Activated CD8-positive, alpha-beta memory T cell treated with anti-CD3 and anti-CD28 coated beads, Interleukin-2, amount 50 U/mL, for 1 hour (primary cell): ENCODE results near the gene HAND1.

Experiments
- DNase-seq: peaks from one replicate; pipeline ENCODE4 v3.0.0-alpha.2; 2020; ENCODE audit errors: extremely low read depth

HAND1 gene

DNA sequence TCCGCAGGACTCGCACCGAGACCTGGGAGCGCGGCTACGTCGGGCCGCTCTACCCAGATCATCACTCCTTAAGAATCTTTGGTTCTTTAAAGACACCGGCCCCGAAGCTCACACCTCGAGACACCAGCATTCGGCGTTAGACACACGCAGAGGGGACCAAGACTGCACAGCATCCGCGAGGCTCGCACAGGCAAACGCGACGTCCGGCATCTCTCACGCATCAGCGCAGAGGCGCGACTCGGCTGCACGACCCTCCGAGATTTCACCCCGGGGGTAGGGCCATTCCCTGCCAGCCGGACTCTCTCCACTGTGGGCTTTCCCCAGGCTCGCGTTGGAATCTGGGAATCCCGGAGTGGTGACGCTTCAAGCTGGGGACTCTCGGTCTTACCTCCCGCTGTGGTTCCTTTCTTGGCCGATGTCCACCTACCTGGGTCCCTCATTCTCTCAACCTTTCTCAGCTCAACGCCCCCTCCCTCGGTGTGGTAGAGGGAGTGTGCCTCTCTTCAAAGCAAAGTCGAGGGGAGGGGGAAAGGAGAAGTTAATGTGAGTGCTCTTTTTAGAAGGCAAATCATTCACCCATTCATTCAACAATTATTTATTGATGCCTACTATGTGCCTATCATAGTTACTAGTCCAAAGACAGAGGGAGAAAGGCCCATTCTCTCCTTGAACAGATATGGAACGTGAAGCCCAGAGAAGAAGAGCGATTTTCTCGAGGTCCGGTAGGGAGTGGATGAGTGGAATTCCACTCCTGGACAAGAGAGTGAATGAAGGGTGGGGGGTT is 1.3 kb upstream of the HAND1 start:
- no peak for DNase-seq

- no peak for DNase-seq
Observed at GRCh38 chr5:154478752-154479159, 729 bp upstream of the HAND1 start.

GRCh38 chr5:154477382-154478223 is 424 bp downstream of the HAND1 start:
- DNase-seq = no peak

DNA sequence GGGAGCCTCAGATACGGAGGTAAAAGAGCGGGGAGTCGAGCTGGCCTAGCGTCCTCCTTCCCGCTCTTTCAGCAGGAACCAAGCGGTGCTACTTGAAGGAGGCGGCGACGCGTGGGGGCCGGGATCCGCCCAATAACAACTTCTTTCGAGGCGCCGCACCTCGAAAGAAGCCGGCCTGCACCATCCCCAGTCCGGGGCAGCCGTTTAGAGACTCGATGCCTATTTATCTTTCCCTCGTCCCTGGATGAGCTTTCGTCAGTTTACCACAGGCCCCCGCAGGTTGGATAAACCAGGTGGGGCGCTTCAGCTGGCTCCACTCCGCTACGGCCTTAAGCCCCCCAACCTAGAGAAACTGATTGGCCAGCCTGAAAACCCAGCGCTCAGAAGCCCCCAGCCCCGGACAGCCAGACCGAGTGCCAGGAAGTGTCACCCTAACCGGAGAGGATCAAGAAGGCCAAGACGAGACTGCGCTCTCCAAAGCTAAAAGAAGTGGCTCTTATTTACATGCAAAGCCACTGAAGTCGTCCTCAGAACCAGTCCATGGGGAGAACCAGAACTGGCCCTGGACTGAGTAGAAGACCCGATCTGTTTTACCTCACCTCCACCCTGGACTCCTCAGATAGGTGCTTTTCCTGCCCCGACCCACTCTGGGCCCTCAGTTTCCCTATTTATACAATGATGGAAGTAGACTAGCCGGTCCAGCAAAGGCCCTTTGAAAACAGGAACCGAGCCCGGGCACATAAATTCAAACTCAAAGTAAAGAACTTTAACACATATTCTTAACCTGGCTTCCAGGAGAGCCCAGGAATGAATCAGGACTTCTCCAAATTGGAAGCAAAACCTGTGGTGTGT is 1.4 kb downstream of the HAND1 start:
- no peak for DNase-seq

DNA sequence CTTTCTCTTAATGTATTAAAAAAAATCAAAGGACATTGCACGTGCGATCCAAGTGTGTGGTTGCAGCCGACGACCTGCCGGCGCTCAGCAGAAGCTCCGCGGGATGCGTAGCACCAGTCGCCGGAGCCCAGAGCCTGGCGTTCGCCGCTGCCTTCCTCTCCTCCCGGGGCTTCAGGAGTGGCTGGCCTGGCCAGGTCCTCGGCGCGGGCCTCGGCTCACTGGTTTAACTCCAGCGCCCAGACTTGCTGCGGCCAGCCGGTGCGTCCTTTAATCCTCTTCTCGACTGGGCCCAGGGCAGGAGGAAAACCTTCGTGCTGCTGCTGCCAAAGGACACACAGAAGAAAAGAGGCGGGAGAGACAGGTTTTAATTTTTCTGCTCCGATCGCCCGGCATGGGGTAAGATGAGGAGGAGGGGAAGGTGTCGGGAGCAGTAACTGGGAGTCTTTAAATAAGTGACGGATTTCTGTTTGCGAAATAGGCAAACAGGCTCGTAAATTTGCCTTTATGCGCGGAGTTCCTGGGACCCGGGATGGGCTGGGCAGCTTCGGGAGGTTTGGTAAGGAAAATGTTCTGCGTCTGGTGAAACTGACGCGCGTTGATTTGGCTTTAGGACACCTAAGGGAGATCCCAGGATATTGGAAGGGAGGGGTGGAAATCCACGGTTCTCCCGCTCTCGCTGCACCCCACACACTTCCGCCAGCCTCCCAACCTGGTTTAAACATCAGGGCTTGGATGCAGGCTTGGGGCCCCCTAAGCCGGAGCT is 2.3 kb downstream of the HAND1 start:
- DNase-seq = no peak

DNA sequence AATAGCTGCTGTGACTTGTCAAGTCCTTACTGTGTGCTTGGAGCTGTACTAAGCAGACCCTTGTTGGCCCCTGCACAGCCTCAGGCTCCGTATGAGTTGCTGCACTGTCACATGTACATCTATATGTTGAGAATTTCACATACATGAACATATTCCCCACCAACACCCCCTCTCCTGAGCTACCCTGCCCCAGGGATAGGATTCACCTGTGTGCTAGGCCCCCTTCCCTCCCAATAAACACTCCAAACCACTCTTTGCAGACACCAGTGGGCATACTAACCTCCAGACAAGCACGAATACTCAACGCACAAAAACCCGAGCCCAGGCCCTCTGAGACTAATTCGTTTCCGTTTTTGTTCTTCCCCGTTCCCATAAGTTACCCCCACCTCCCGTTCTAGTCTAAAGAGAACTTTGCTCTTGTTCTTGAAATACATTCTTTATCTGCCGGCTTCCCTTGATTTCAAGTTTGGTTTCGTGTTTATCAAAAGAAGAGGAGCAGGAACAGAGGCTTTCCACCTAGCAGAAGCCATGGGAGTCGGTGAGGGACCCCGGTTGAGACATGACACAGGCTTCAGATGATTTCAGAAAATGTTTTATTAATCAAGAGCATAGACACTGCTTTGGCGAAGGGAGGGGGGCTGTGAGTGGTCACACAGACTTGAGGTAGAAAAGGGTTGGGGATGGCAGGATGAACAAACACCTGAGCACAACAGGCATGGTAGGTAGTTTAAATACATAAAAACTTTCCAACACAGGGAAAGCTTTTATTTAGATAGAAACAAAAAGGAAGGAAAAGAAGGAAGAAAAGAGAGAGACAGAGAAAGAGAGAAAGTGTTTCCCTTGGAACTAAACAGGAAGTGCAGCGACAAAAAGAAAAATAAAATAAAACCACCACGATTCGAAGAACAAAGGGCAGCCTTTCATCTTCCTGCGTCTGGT is 3.4 kb downstream of the HAND1 start:
- no peak for DNase-seq

DNA sequence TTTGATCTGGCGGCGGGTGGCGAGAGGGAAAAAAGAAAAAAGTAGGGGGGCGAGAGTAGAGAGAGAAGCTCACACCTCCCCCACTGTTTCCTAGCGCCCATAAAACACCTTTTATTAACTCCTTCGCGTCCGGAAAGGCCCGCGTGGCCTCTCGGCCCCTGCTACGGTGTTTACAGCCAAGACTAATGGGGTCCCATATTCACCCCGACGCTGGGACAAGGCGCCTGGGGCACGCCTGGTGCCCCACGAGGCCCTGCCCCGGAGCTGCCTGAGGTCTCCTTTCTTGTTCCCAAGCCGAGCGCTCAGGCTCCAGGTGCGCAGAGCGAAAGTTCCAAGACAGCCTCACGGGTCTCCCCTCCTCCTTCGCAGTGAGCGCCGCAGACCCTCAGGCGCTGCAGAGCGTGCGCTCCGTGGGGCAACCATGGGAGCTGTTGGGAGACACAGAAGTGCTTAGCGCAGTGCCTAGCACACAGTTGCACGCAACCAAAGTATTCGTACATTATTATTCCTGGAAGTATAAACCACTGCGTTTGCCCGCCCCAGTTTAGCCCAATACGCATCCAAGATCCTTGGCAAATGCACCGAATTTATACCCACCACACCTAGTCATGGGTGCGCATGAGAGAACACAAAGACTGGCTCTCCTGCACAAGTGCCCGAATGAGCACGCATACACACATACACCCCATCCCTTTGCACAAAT is 4.3 kb downstream of the HAND1 start:
- no peak for DNase-seq

DNA sequence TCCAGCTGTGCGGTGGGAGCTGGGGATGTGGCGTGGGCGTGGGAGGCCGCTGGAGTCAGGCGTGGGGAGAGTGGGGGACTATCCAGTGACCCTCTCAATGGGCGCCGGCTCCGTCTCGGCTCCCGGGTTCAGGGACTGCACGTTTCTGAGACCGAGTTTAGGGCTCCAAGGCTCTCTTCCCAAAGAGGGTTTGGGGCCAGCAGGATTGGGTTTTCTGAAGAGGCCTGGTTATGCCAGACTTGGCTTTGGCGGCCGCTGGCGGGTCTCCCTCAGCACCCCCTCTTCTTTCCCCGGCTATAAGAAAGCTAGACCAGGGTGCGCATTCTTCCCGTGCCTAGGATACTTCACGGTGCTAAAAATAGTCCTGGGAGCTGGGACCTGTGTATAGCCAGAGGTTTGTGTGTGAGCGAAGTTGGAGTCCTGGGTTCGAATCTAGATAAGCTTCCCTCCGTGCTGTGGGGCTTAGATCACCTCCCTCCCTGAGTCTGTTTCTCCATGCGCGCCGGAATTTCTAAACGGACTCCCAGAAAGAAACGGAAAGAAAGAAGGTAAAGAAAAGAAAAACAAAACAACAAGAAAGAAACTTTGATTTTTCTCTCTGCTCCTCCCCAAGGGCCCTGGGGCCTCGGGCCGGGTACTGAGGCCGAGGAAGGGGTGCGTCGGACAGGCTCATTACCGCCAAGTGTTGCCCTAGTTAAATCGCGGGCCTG is 5.0 kb downstream of the HAND1 start:
- no peak for DNase-seq

GRCh38 chr5:154470947-154471870 is 6.8 kb downstream of the HAND1 start:
- DNase-seq = no peak

- no peak for DNase-seq
Observed at GRCh38 chr5:154470137-154470536, 7.9 kb downstream of the HAND1 start.

DNA sequence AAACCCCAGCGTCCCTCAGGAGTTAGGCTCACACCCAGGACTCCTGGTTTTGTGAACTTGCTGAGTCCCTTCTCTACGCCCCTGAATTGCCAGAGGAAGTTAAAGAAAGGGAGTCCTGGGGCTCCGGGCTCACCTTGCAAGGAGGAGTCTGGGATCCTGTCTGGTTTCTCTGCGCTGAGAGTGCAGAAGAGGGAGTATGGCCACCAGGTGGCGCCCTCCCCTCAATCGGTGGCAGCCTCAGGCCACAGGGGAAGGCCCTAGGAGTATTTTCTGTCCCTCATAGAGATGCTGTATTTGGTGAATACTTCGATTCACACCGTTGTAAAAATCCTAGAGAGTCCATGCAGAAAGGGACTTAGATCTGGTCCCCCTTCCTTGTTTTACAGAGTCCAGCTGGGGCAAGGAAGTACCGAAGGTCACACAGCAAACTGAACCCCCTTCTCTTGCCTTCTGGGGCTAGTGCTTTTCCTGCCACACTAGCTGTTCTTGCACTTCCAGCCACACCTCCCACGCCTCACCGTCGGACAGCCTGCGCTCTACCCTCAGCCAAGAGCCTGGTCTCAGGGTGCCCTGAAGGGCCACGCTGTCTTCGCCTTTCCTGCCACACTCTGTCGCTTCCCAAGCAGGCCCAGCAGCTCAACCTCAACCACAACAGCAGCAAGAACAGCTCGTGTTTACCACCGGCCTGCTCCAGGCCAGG is 10.2 kb downstream of the HAND1 start:
- no peak for DNase-seq

DNA sequence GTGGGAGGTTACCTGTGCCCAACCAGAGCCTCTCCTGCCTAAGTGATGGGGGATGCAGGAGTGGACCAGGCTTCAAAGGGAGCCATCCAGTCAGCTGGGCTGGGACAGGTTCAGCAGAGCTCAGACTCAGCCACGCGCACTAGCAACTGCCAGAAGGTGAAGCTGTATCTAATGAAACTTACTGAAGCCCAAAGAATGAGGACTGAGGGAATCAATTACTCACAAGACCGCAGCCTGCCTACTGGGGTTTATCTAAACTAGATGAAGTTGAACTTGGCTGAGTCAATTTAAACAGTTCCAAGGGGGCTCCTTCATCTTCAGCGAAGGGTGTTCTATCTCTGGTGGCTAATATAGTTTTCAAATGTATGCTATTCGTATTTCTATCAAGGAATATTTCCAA is 11.4 kb downstream of the HAND1 start:
- no peak for DNase-seq

DNA sequence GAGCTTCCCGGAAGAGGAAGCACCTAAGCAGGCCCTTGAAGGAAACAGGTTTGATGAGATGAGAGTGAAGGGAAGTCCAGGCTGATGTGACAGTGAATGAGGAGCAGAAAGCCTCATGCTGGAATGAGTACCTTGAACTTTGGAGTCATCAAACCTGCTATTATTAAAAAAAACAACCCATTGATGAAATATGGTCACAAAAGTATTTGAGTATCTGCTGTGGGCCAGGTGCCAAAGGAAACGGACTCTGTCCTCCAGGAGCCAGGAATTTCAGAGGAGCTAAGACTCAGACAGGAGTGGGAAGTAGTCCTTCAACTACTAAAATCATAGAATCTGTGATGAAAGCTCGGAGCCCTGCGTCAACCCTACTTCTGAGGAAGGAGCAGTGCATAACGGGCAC is 11.9 kb downstream of the HAND1 start:
- no peak for DNase-seq

DNA sequence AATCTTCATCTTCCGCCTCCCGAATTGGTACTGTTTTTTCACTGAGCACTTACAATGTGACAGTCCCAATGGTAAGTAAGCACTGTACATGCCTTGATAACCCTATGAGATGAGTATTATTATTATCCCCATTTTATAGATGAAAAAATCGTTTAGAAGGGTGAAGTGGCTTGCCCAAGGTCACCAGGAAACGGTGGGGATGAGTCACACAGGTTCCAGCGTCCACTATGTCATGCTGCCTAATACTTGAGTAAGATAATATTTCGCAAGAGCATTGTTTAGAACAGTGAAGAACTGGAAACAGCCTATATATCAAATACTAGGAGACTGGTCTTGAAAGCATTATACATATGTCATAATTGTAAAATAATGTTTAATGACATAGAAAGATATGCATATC is 12.9 kb downstream of the HAND1 start:
- DNase-seq = no peak

DNA sequence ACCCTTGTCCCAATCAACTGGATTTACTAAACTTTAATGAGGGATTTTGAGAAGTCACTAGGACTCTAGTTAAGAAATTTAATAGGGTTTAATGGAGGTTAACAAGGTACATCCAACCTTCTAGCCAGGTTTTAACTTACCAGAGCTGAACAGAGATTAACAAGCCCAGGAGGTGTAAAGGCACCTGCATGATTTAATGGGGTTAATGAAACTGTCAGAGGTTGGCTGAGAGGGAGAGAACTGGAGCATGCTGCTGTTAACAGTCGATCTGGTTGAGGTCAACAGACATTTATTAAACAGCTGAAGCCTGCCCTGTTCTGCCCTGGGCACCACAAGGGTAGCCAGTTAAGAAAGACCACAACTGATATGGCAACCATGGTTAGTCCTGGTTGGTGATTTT is 13.6 kb downstream of the HAND1 start:
- DNase-seq = no peak

DNA sequence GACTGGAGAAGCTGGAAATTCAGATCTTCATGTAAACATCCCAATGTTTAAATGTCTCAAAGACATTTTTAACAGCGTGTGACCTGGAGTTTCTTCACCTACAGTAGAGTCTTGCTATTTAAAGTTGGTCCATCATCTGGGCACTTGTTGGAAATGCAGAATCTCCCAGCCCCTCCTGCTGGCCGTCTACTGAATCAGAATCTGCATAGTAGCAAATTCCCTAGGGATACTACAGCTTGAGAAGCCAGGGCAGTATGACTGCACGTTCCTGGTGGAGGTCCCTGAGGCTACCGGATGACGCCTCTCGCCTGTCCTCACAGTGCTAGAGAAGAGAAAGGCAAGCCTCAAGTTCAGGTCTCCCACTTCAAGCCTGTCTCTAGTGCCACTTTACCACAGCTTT is 16.5 kb downstream of the HAND1 start:
- DNase-seq = no peak

GRCh38 chr5:154460172-154460571 is 17.9 kb downstream of the HAND1 start:
- DNase-seq = no peak
